HUES48 (cell line): ENCODE measurements around the gene ARHGEF17.

Source experiments
- H3K27ac ChIP-seq: one replicate; pipeline ENCODE4 v1.7.0; 2013; ENCODE audit warnings: low read depth, low read length, inconsistent platforms
- H3K27me3 ChIP-seq: 2 replicates; pipeline ENCODE4 v1.6.1; 2013; ENCODE audit warnings: mild to moderate bottlenecking, low read length; ENCODE audit not compliant: control insufficient read depth, insufficient read depth
- H3K36me3 ChIP-seq: 2 replicates; pipeline ENCODE4 v1.6.1; 2013; ENCODE audit warnings: low read length; ENCODE audit not compliant: control insufficient read depth, insufficient read depth
- H3K4me1 ChIP-seq: 2 replicates; pipeline ENCODE4 v1.6.1; 2013; ENCODE audit warnings: mild to moderate bottlenecking, low read length; ENCODE audit not compliant: control insufficient read depth, insufficient read depth
- H3K4me3 ChIP-seq: 2 replicates; pipeline ENCODE4 v1.5.1; 2013; ENCODE audit warnings: mild to moderate bottlenecking, low read depth, low read length
- H3K9ac ChIP-seq: 2 replicates; pipeline ENCODE4 v1.6.1; 2013; ENCODE audit warnings: mild to moderate bottlenecking, low read depth, low read length, moderate library complexity
- H3K9me3 ChIP-seq: 2 replicates; pipeline ENCODE4 v1.6.1; 2013; ENCODE audit warnings: low read length; ENCODE audit not compliant: control insufficient read depth, insufficient read depth

ARHGEF17 gene, protein sequence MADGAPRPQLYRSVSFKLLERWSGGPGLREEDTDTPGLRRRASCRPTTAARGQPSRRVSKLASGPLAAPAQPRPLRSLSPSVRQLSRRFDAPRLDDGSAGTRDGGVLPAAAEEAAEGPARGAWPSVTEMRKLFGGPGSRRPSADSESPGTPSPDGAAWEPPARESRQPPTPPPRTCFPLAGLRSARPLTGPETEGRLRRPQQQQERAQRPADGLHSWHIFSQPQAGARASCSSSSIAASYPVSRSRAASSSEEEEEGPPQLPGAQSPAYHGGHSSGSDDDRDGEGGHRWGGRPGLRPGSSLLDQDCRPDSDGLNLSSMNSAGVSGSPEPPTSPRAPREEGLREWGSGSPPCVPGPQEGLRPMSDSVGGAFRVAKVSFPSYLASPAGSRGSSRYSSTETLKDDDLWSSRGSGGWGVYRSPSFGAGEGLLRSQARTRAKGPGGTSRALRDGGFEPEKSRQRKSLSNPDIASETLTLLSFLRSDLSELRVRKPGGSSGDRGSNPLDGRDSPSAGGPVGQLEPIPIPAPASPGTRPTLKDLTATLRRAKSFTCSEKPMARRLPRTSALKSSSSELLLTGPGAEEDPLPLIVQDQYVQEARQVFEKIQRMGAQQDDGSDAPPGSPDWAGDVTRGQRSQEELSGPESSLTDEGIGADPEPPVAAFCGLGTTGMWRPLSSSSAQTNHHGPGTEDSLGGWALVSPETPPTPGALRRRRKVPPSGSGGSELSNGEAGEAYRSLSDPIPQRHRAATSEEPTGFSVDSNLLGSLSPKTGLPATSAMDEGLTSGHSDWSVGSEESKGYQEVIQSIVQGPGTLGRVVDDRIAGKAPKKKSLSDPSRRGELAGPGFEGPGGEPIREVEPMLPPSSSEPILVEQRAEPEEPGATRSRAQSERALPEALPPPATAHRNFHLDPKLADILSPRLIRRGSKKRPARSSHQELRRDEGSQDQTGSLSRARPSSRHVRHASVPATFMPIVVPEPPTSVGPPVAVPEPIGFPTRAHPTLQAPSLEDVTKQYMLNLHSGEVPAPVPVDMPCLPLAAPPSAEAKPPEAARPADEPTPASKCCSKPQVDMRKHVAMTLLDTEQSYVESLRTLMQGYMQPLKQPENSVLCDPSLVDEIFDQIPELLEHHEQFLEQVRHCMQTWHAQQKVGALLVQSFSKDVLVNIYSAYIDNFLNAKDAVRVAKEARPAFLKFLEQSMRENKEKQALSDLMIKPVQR (N-terminal part only)

DNA sequence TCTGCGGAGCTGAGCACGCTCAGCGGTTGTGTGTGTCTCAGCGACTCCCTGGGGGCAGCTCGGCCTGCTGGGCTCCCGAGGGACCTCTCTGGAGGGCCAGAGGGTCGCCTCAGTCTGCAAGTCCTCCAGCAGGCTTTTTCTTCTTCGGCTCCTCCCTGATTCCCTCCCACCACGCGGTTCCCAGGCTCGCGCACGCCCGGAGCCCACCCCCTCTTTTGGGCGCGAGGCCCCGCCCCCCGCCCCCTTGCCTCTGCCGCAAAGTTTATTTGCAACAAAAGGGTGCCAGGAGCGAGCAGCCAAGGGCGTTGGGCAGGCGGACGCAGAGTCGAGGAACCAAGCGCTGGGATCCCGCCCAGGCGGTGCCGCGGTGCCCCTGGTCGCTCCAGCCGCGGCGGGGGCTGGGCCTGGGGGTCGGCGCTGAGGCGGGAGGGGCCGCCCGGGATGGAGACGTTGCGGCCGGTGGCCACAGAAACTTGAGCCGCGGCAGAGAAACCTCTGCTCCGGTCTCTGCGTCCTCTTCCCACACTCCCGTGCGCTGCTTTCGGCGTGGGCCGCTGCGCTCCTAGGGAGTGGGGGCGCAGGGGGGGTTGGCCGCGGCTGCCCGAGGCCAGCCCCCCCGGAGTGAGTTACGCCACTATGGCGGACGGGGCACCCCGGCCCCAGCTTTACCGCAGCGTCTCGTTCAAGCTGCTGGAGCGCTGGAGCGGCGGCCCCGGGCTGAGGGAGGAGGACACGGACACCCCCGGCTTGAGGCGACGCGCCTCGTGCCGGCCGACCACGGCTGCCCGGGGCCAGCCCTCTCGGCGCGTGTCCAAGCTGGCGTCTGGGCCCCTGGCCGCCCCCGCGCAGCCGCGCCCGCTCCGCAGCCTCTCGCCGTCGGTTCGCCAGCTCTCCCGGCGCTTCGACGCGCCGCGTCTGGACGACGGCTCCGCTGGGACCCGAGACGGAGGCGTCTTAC, at the start of gene ARHGEF17:
TSS of gene ARHGEF17 (plus strand) at position 274 of the 958 bp plus-strand sequence. CDS start at position 637, 363 bp downstream.
- Histone ChIP-seq H3K27me3 (peaks cover 35% of the 10 kb centered on the region), H3K4me1 (peaks cover 15% of the 10 kb centered on the region; the same call in 1 of the 2 replicates), H3K27ac (peak within 1 kb of the TSS; percentile 82), H3K9ac (peak within 1 kb of the TSS; percentile 73), H3K4me3 (peak within 1 kb of the TSS; percentile 97), H3K9me3 (no peaks in the 10 kb centered on the region), H3K36me3 (no peaks in the 10 kb centered on the region)

DNA sequence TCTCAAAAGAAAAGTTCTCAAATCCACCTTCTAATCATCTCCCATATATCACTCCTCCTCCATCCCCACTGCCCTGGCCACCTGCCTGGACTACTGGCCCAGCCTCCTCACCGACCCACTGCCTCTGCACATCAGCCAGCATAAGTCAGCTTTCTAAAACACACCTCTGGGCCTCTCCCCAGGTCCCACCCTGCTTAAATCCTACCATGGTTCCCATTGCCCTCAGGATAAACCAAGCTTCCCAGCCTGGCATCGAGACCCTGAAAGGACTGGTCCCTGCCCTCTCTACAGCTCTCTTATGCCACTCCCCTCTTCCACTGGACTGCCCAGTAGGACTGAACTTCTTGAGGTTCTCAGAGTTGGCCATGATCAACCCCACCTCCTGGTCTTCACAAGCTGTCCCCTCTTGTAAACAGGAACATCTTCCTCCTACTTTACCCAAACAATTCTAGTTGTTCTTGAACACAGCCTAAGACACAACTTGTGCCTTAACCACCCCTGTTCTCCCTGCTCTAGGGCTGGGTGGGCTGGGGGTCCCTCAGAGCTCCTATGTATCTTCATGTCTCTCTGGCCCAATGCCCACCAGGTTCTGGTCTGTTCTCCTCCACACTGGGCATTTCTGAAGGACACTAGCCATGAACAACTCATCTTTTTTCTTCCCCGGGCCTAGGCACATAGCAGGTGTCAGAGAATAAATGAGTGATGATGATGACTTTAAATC, 48.5 kb upstream of the ARHGEF17 start:
- Histone ChIP-seq H3K27me3 (peaks cover 16% of the 10 kb centered on the region), H3K4me1 (no peaks in the 10 kb centered on the region), H3K9me3 (no peaks in the 10 kb centered on the region), H3K9ac (no peak overlapping the region), H3K36me3 (no peaks in the 10 kb centered on the region), H3K27ac (no peak overlapping the region), H3K4me3 (no peak overlapping the region)

DNA sequence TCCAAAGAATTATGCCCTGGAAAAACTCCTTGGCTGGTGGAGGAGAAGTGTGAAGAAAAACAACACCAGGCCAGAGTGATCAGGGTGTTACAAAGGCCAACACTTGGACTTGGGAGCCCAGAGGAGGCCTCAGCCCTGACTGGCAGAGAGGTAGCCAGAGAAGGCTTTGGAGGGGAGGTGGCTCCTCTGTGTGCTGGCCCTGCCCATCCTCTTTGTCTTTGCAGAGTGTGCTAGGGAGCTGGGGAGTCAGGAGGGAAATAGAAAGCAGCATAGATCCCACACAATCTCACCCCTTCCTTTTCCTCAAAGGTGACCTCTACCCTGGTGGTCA, 48.0 kb upstream of the ARHGEF17 start:
- H3K4me3 ChIP-seq = no peak overlapping the region
- H3K4me1 ChIP-seq = no peaks in the 10 kb centered on the region
- no peak overlapping the region for H3K9ac ChIP-seq
- no peaks in the 10 kb centered on the region for H3K9me3 ChIP-seq
- no peaks in the 10 kb centered on the region for H3K36me3 ChIP-seq
- H3K27ac ChIP-seq = no peak overlapping the region
- H3K27me3 ChIP-seq = peaks cover 21% of the 10 kb centered on the region

DNA sequence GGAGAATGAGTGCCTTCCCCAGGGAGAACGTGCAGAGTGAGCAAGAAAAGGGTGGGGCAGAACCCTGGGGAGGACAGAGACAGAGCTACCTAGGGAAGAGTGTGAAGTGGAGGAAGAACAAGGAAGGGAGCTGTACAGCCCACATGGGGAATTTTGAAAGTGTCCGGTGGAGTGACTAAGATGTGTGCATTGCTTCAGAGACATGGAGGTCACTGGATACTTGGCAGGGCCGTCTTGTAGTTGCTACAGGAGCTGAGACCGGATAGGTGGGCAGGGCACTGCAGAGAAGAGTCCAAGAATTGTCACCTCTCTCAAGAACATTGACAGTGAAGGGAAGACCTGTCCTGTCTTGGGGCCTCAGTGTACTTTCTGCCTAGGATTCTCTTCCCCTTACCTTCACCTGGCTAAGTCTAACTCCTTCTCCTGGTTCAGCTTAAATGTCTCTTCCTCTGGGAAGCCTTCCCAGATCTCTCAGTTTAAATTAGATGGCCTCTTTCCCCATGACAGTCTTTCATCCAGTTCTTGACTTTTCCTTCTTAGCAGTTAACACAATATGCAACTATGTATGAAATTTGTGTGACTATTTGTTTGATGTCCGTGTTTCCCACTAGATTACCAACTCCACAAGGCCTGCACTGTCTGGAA, 45.1 kb upstream of the ARHGEF17 start:
- H3K4me3 ChIP-seq = no peak overlapping the region
- no peak overlapping the region for H3K27ac ChIP-seq
- H3K9ac ChIP-seq = no peak overlapping the region
- no peaks in the 10 kb centered on the region for H3K4me1 ChIP-seq
- peaks cover 38% of the 10 kb centered on the region for H3K27me3 ChIP-seq
- H3K36me3 ChIP-seq = no peaks in the 10 kb centered on the region
- no peaks in the 10 kb centered on the region for H3K9me3 ChIP-seq

DNA sequence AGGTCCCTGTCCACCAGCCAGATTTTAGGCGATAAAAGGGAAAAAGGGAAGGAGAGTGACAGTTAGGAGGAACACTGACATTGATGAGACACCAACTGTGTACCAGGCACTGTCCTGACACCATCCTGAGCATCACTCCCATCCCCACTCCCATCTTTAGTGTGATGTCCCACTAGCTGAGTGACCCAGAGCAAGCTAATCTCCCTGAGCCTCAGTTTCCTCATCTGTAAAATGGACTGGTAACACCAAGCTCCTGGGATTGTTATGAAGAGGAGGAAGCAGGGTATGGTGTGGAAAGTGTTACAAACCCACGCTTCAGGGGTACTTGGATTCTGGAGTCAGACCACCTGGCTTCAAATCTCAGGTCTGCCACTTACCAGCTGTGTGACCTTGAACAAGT, 44.4 kb upstream of the ARHGEF17 start:
- Histone ChIP-seq H3K27me3 (peaks cover 38% of the 10 kb centered on the region), H3K27ac (no peak overlapping the region), H3K4me1 (no peaks in the 10 kb centered on the region), H3K9me3 (no peaks in the 10 kb centered on the region), H3K36me3 (no peaks in the 10 kb centered on the region), H3K9ac (no peak overlapping the region), H3K4me3 (no peak overlapping the region)

DNA sequence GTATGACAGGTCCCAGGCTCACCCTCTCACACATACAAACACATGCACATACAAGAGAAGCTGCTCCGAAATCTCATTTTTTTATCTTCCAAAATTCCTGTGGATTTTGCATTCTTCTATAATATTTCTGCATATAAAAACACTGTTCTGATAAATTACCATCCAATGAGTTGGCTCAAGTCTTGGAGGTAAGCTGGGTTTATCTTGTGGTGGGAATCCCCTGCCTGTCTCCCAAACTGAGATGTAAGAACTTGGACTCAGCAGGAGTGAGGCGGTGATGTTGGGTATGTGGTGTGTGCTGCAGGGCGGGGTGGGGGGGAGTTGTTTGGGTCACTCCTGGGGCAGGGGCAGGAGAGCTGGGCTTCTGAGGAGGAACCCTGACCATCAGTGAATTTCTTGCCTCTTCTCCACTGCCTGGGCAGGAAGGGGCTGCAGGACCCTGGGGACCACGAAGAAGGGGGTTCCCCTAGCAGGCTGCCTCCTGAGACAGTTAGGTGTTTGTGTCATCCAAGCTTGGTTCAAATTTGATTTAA, 42.7 kb upstream of the ARHGEF17 start:
- H3K27me3 ChIP-seq = peaks cover 38% of the 10 kb centered on the region

DNA sequence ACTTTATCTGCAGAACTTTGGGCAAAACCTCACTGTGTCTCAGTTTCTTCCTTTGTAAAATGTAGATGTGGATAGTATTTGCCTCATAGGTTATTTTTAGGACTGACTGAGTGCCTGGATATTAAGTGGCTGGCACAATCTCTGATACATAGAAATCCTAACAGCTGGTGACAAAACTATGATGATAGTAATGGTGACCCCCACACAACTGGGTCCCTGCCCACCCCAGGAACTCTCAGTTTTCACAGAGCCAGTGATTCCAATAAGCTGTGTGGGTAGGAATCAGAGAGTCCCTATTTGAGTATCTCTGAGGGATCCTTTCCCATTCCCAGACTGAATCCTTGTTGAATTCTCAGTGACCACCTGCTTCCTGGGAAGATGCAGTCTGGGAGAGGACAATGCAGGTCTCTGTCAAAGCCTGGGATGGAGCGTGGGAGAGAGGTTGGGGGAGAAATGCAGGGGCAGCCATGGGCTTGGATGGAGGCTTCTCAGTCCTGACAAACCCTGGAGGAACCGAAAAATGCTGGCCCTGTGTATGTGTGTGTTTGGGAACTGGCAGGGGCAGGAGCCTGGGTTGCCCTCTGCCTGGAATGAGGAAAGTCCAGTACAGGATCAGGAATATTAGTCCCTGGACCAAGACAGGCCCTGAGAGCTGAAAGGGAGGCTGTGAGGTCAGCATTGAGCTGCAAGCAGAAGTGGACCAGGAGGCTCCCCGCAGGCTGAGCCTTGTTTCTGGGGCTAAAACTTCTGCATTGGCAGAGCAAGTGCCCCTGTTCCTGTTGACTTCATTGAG, 42.0 kb upstream of the ARHGEF17 start:
- H3K9ac ChIP-seq = no peak overlapping the region
- no peak overlapping the region for H3K27ac ChIP-seq
- no peaks in the 10 kb centered on the region for H3K36me3 ChIP-seq
- H3K9me3 ChIP-seq = no peaks in the 10 kb centered on the region
- peaks cover 38% of the 10 kb centered on the region for H3K27me3 ChIP-seq
- no peak overlapping the region for H3K4me3 ChIP-seq
- peaks cover 4% of the 10 kb centered on the region; the same call in 1 of the 2 replicates for H3K4me1 ChIP-seq

More for the DNA sequence above, 42.7 kb upstream of the ARHGEF17 start:
- Histone ChIP-seq H3K9ac (no peak overlapping the region), H3K4me1 (peaks cover 4% of the 10 kb centered on the region; the same call in 1 of the 2 replicates), H3K27ac (no peak overlapping the region), H3K9me3 (no peaks in the 10 kb centered on the region), H3K36me3 (no peaks in the 10 kb centered on the region), H3K4me3 (no peak overlapping the region)

DNA sequence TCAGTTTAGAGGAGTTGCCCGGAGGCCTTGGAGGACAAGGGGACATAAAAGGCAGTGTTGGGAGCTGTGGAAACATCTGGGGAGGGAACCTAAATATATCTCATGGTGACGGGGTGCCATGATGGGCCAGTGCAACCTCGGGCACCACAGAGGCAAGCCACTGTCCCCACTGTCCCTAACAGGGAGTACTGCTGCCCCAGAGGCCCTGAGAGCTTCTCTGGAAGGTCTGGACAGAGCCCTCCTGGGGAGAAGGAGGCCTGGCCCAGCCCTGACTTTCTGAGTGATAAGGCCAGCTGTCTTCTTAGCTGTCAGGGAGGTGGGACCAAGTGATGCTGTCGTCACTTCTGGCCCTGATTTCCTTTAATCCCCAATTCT, 41.4 kb upstream of the ARHGEF17 start:
- H3K9ac ChIP-seq = no peak overlapping the region
- no peak overlapping the region for H3K4me3 ChIP-seq
- H3K27me3 ChIP-seq = peaks cover 38% of the 10 kb centered on the region
- no peak overlapping the region for H3K27ac ChIP-seq
- H3K36me3 ChIP-seq = no peaks in the 10 kb centered on the region
- H3K9me3 ChIP-seq = no peaks in the 10 kb centered on the region
- peaks cover 4% of the 10 kb centered on the region; the same call in 1 of the 2 replicates for H3K4me1 ChIP-seq
